HepG2 (cell line): ENCODE data around the gene COX4I2. TPM values are rescaled to one million over a fixed set of nuclear protein-coding genes. Genes with fewer than 3 reads are reported as not detected.

Source experiments
- ATAC-seq: fragments of 200-7000 bp; cut with Tn5 transposase; 3 replicates; pipeline ENCODE4 v1.9.1; 2020; ENCODE audit warnings: mild to moderate bottlenecking, moderate library complexity
- BruUV-seq: library from RNA; stranded (reverse); fragments of 400-500 nt; replicated peaks from 2 replicates; lab custom pipeline; 2021; lab: Mats Ljungman, UMichigan
- CTCF ChIA-PET: fragments of 300-600 bp; formaldehyde crosslinking; extraction: SDS; loops from one replicate; lab custom pipeline; 2021; ENCODE audit warnings: low total read pairs, inconsistent platforms, low intra/inter-chr PET ratio; lab: Yijun Ruan, JAX
- POLR2A ChIA-PET: fragments of 350-600 bp; sonication (Branson Sonifier 250); formaldehyde crosslinking; loops from one replicate; lab custom pipeline; 2020; ENCODE audit warnings: antibody characterized with exemption, inconsistent platforms; lab: Yijun Ruan, JAX
- DNase-seq: peaks from one replicate; pipeline ENCODE4 v3.0.0-alpha.2; 2015; ENCODE audit warnings: low spot score
- FAIRE-seq: peaks from 3 replicates; lab custom pipeline; 2011; peaks lifted over from hg19 to GRCh38; lab: Jason Lieb, UNC
- H2AFZ ChIP-seq: one replicate; pipeline ENCODE4 v1.6.1; 2011; ENCODE audit warnings: low read length, inconsistent platforms
- H3K27ac ChIP-seq: fragments of 300-600 bp; 3 replicates; pipeline ENCODE4 v1.8.0; 2011; ENCODE audit warnings: mixed run types, mild to moderate bottlenecking, mixed read lengths, low read length, inconsistent platforms; ENCODE audit not compliant: insufficient read depth; ENCODE audit errors: extremely low read length
- H3K27me3 ChIP-seq, 2 experiments: fragments of 200-600 bp in 1 of 2; 2 replicates in 1 of 2; 3 replicates in 1 of 2; pipeline versions ENCODE4 v1.6.0 to v1.8.0; 2011; ENCODE audit warnings: low read length in 2 of 2, mild to moderate bottlenecking in 2 of 2, moderate library complexity in 2 of 2, inconsistent platforms in 1 of 2; ENCODE audit not compliant: insufficient read depth in 2 of 2, control insufficient read depth in 1 of 2
- H3K36me3 ChIP-seq, 2 experiments: fragments of 200-600 bp in 1 of 2; replicated peaks in 1 of 2; 2 replicates in 1 of 2; 3 replicates in 1 of 2; pipeline versions ENCODE4 v1.5.1 to v1.8.0; 2011; ENCODE audit warnings: low read length in 2 of 2, inconsistent platforms in 1 of 2; ENCODE audit not compliant: insufficient read depth in 2 of 2, control insufficient read depth in 1 of 2
- H3K4me1 ChIP-seq: 2 replicates; pipeline ENCODE4 v1.5.1; 2012; ENCODE audit warnings: low read length, inconsistent platforms; ENCODE audit not compliant: insufficient read depth
- H3K4me2 ChIP-seq: 2 replicates; pipeline ENCODE4 v1.6.0; 2011; ENCODE audit warnings: low read depth, low read length, inconsistent platforms
- H3K4me3 ChIP-seq, 3 experiments: fragments of 200-600 bp in 1 of 3; sonication (generic), shearing (Covaris generic) in 1 of 3; replicated peaks in 1 of 3; 2 replicates each; pipeline ENCODE4 v1.5.1; 2011 to 2016; ENCODE audit warnings: low read length in 3 of 3, inconsistent platforms in 2 of 3, low read depth in 2 of 3, mild to moderate bottlenecking in 2 of 3, control low read depth in 1 of 3, mixed read lengths in 1 of 3; ENCODE audit not compliant: insufficient read depth in 1 of 3
- H3K79me2 ChIP-seq: one replicate; pipeline ENCODE4 v1.6.1; 2011; ENCODE audit warnings: low read length, inconsistent platforms; ENCODE audit not compliant: insufficient read depth
- H3K9ac ChIP-seq: 2 replicates; pipeline ENCODE4 v1.6.0; 2011; ENCODE audit warnings: mild to moderate bottlenecking, low read depth, low read length, inconsistent platforms; ENCODE audit not compliant: insufficient read depth
- H3K9me3 ChIP-seq: 2 replicates; pipeline ENCODE4 v1.5.1; 2012; ENCODE audit warnings: mild to moderate bottlenecking, low read length
- H4K20me1 ChIP-seq: 2 replicates; pipeline ENCODE4 v1.6.0; 2011; ENCODE audit warnings: inconsistent platforms, mild to moderate bottlenecking, low read length, moderate library complexity; ENCODE audit not compliant: insufficient read depth
- CAMTA2 ChIP-seq: sonication (generic); formaldehyde crosslinking; IDR thresholded peaks from 2 replicates; pipeline ENCODE4 v1.4.0; 2020; ENCODE audit warnings: mild to moderate bottlenecking, missing genetic modification reagents, borderline replicate concordance
- NCOA5 ChIP-seq: sonication (generic); formaldehyde crosslinking; IDR thresholded peaks from 2 replicates; pipeline ENCODE4 v1.4.0; 2020; ENCODE audit warnings: missing genetic modification reagents
- NFIB ChIP-seq: sonication (generic); formaldehyde crosslinking; IDR thresholded peaks from 2 replicates; pipeline ENCODE4 v1.9.0; 2021; ENCODE audit warnings: missing genetic modification reagents, mild to moderate bottlenecking, borderline replicate concordance
- PRDM4 ChIP-seq: sonication (generic); formaldehyde crosslinking; IDR thresholded peaks from 2 replicates; pipeline ENCODE4 v1.9.0; 2021; ENCODE audit warnings: missing genetic modification reagents, borderline replicate concordance
- RFX5 ChIP-seq: IDR thresholded peaks from 2 replicates; pipeline ENCODE4 v1.6.1; 2011; ENCODE audit warnings: low read depth, low read length, improper control_type of control experiment
- ZFP90 ChIP-seq: sonication (generic); formaldehyde crosslinking; IDR thresholded peaks from 2 replicates; pipeline ENCODE4 v1.8.0; 2022; ENCODE audit warnings: missing genetic modification reagents, mild to moderate bottlenecking, inconsistent platforms, borderline replicate concordance
- ZMYM3 ChIP-seq: sonication (generic); formaldehyde crosslinking; IDR thresholded peaks from 2 replicates; pipeline ENCODE4 v1.5.1; 2020; ENCODE audit warnings: mild to moderate bottlenecking, missing genetic modification reagents
- ZNF121 ChIP-seq: sonication (generic); formaldehyde crosslinking; IDR thresholded peaks from 2 replicates; pipeline ENCODE4 v1.5.0; 2020; ENCODE audit warnings: mild to moderate bottlenecking, missing genetic modification reagents
- ZNF264 ChIP-seq: sonication (generic); formaldehyde crosslinking; IDR thresholded peaks from 2 replicates; pipeline ENCODE4 v1.4.0; 2020; ENCODE audit warnings: missing genetic modification reagents
- ZNF460 ChIP-seq: sonication (generic); formaldehyde crosslinking; IDR thresholded peaks from 2 replicates; pipeline ENCODE4 v1.5.1; 2020; ENCODE audit warnings: missing genetic modification reagents, mild to moderate bottlenecking, borderline replicate concordance
- ZNF589 ChIP-seq: sonication (generic); formaldehyde crosslinking; conservative IDR thresholded peaks from 2 replicates; pipeline ENCODE4 v1.8.0; 2022; ENCODE audit warnings: mild to moderate bottlenecking, moderate library complexity, missing genetic modification reagents
- ZNF598 ChIP-seq: sonication (generic); formaldehyde crosslinking; IDR thresholded peaks from 2 replicates; pipeline ENCODE4 v1.5.1; 2020; ENCODE audit warnings: mild to moderate bottlenecking, missing genetic modification reagents, borderline replicate concordance
- ZNF614 ChIP-seq: IDR thresholded peaks from 2 replicates; pipeline ENCODE4 v1.6.1; 2018; ENCODE audit warnings: missing biosample characterization, missing genetic modification reagents, inconsistent platforms, borderline replicate concordance
- ZSCAN12 ChIP-seq: sonication (generic); formaldehyde crosslinking; IDR thresholded peaks from 2 replicates; pipeline ENCODE4 v1.9.0; 2021; ENCODE audit warnings: mild to moderate bottlenecking, missing genetic modification reagents
- WGBS: methylation state at CpG from one replicate; pipeline ENCODE4 v1.1.6; 2017; ENCODE audit warnings: low lambda C conversion rate; 5-methylcytosine and 5-hydroxymethylcytosine counted together
- in situ Hi-C: cut with HindIII; loops from 2 replicates; pipeline ENCODE4 v1.10.0; 2017; ENCODE audit warnings: low pct_unique_long_range_greater_than_20kb; ENCODE audit not compliant: extremely low pct_ligation_motif_present
- intact Hi-C: fragments of 100-400 bp; cut with micrococcal nuclease; formaldehyde crosslinking; loops from one replicate; pipeline ENCODE4 v1.10.0; 2022; ENCODE audit not compliant: unreplicated experiment
- polyA plus RNA-seq, 8 experiments: library from polyadenylated mRNA; depleted of rRNA in 3 of 8; stranded (reverse) in 7 of 8; unstranded in 1 of 8; fragments of >200 nt; fragmentation: Illumina TruSeq in 4 of 8; extraction: Trizol in 4 of 8; gene quantifications; 2 replicates each; pipeline versions ENCODE4 v1.2.1 to v1.2.3, GENCODE V29; 2011 to 2016; ENCODE audit warnings: low read depth in 4 of 8, missing spikeins in 1 of 8, mixed read lengths in 1 of 8; ENCODE audit not compliant: insufficient read depth in 1 of 8
- total RNA-seq, 5 experiments: library from RNA; depleted of rRNA; stranded (reverse); fragments of >200 nt; fragmentation: Illumina TruSeq; extraction: Trizol; gene quantifications; 2 replicates each; pipeline ENCODE4 v1.2.3, GENCODE V29; 2016; ENCODE audit warnings: low read depth in 1 of 5

Gene COX4I2
- total and polyA plus RNA-seq, 2 of the 13 experiments (the other 11 are each of a cell fraction or from before 2014, with no cell fraction given): 1.1 TPM; not detected in 1

- ChIA-PET CTCF (no interaction called here), POLR2A (interaction anchor here (0.7 to 4.2 kb wide), 3 partner anchors 9 to 25 kb away, joined by 3 to 183 read pairs (median 7); partner anchors contain the start of gene ID1)
- peak overlapping the region; percentile 90 for H3K27ac ChIP-seq
- no TSS peak for BruUV-seq
- no peaks in the 10 kb centered on the region for H4K20me1 ChIP-seq
- no peaks in the 10 kb centered on the region for H3K9me3 ChIP-seq
- ATAC-seq (no peak), DNase-seq (no peak), FAIRE-seq (no peak)
- WGBS: 100% methylated on average over 2 of the region's 2 CpGs
- no peaks in the 10 kb centered on the region; a peak in 1 of 5 replicates for H3K27me3 ChIP-seq
- peaks cover 18% of the 10 kb centered on the region for H3K79me2 ChIP-seq
- no peaks in the 10 kb centered on the region for H3K36me3 ChIP-seq
- H3K4me2 ChIP-seq: no peak overlapping the region
- H3K4me3 ChIP-seq: no peak overlapping the region
- no peak overlapping the region for H3K9ac ChIP-seq
- intact Hi-C loops (no loop called here), in situ Hi-C loops (no loop called here)
- peaks cover 58% of the 10 kb centered on the region for H3K4me1 ChIP-seq
- TF ChIP-seq ZNF460 (peak; percentile 53), ZNF614 (CRISPR knock-in tag) (0 out of 2 replicates have a peak, but pooled peaks have one; percentile 12), CAMTA2 (no peak), PRDM4 (CRISPR knock-in tag) (no peak), ZFP90 (CRISPR knock-in tag) (no peak), NCOA5 (no peak), ZNF121 (CRISPR knock-in tag) (peak; percentile 82), ZNF589 (CRISPR knock-in tag) (no peak), ZSCAN12 (CRISPR knock-in tag) (no peak), RFX5 (no peak), NFIB (no peak), ZNF598 (CRISPR knock-in tag) (no peak), ZMYM3 (CRISPR knock-in tag) (0 out of 2 replicates have a peak, but pooled peaks have one; percentile 8), ZNF264 (0 out of 2 replicates have a peak, but pooled peaks have one; percentile 6)
- TF ChIP-seq, all 625 proteins: peak for 5
- no peak overlapping the region for H2AFZ ChIP-seq
Observed at GRCh38 chr20:31597481-31597855, 40.2 kb upstream of the COX4I2 start.
